AG10803 (cell line): ENCODE data around the gene WAPL.

Source experiments
- DNase-seq: peaks from one replicate; pipeline ENCODE4 v3.0.0; 2010; ENCODE audit warnings: low read depth
- H3K4me3 ChIP-seq: 2 replicates; pipeline ENCODE4 v1.5.1; 2011; ENCODE audit warnings: mild to moderate bottlenecking, low read length, control low read depth
- CTCF ChIP-seq: conservative IDR thresholded peaks from 2 replicates; pipeline ENCODE4 v1.5.1; 2011; ENCODE audit warnings: mild to moderate bottlenecking, low read length, control low read depth, inconsistent platforms

The WAPL gene

GRCh38 chr10:86387178-86387794 lies 134.3 kb downstream of the WAPL start:
- TF ChIP-seq CTCF = no peak
- no peak for DNase-seq
- no peak overlapping the region for H3K4me3 ChIP-seq

DNA sequence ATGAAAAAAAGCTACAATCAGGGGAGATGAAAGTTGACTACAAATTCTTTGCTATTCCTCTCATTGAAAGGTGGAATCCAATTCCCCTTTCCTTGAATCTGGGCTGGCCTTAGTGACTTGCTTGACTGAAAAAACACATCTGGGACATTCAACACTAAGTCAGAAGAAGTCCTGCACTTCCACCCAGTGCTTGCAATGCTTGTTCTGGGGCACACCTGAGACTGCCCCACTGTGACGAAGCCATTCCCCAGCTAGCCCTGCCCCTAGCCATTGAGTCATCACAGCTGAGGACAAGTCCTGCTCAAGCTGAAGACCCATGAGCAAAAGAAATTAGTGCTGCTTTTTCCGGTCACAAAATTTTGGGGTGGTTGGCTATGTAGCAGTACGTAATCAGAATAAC lies 135.8 kb downstream of the WAPL start:
- no peak for DNase-seq
- no peak overlapping the region for H3K4me3 ChIP-seq
- TF ChIP-seq CTCF = no peak
